Measurements from ENCODE around the gene CADPS.

GRCh38 chr3:62497156-62497555, 378.1 kb downstream of the CADPS start:
- TF ChIP-seq CTCF (optimal IDR thresholded peaks at IDR 0.05 in 1 of 3, IDR thresholded peaks at IDR 0.05 in 1 of 3, conservative IDR thresholded peaks at IDR 0.05 in 1 of 3; ENCODE audit: extremely low read depth in 1 of 3, insufficient read depth in 2 of 3, low read length in 3 of 3) (no peak), EZH2 (IDR thresholded peaks at IDR 0.05; ENCODE audit: low read length) (no peak)
